Sigmoid colon (tissue), 4 donors: Measurements from ENCODE around the gene GPC5.

Experiments used
- POLR2A ChIP-seq, 2 donors: fragments of 450-650 bp; IDR thresholded peaks; one replicate each; pipeline ENCODE4 v1.6.1; 2016; ENCODE audit warnings: antibody characterized with exemption in 2 of 2, mild to moderate bottlenecking in 2 of 2, moderate library complexity in 2 of 2
- POLR2AphosphoS5 ChIP-seq, 4 donors: sonication (generic); formaldehyde crosslinking; IDR thresholded peaks; one replicate each; pipeline ENCODE4 v1.6.1; 2017; ENCODE audit warnings: antibody characterized with exemption in 4 of 4
- TF ChIP-seq, protein P1 (sequence below), 4 experiments: fragments of 450-650 bp in 3 of 4; fragments of 200-600 bp in 1 of 4; IDR thresholded peaks; one replicate each; pipeline ENCODE4 v1.5.1; 2016 to 2019; ENCODE audit warnings: antibody characterized with exemption in 4 of 4, mild to moderate bottlenecking in 3 of 4, moderate library complexity in 2 of 4

DNA sequence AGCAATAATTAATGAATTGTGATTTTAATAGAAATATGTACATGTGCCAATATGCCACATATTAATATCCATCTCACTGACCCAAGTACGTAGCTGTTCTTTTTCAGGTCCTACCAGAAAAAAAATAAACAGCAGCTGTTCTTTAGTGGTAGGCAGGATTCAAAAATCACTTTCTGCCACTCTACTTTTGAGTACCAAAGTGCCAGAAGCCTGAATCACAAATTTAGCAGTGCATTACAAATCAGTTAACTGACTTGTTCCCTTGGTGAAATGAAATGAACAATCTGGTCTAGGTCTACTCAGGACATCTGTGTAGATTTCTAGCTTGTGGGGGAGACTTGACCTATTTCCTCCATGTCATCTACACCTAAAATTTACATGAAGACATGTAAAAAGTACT lies 1052.6 kb downstream of the GPC5 start:
- TF ChIP-seq, protein P1, sequence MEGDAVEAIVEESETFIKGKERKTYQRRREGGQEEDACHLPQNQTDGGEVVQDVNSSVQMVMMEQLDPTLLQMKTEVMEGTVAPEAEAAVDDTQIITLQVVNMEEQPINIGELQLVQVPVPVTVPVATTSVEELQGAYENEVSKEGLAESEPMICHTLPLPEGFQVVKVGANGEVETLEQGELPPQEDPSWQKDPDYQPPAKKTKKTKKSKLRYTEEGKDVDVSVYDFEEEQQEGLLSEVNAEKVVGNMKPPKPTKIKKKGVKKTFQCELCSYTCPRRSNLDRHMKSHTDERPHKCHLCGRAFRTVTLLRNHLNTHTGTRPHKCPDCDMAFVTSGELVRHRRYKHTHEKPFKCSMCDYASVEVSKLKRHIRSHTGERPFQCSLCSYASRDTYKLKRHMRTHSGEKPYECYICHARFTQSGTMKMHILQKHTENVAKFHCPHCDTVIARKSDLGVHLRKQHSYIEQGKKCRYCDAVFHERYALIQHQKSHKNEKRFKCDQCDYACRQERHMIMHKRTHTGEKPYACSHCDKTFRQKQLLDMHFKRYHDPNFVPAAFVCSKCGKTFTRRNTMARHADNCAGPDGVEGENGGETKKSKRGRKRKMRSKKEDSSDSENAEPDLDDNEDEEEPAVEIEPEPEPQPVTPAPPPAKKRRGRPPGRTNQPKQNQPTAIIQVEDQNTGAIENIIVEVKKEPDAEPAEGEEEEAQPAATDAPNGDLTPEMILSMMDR (IDR thresholded peaks at IDR 0.05): no peak
- TF ChIP-seq POLR2AphosphoS5 (IDR thresholded peaks at IDR 0.05): no peak
- TF ChIP-seq POLR2A (IDR thresholded peaks at IDR 0.05): no peak
